ENCODE measurements around the gene CSTF1.

Gene CSTF1

DNA sequence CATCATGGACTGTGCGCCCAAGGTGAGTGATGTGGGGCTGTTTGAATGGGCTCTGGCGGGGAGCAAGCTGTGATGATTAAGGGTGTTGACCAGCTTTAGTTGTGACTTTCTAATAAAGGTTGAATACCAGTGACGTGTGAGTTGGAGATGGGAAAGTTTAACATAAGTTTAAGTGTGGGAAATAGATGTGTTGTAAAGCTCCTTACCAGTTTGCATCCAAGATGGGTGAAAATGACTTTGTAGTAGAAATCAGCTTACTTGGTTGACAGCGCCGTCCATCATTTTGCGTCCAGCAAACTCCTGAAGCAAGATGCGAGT lies 20.0 kb downstream of the CSTF1 start:
- Histone ChIP-seq H3K36me3 (ENCODE audit: insufficient read depth) (no peaks in the 10 kb centered on the region), H3K4me2 (no peak overlapping the region), H2AFZ (ENCODE audit: low read depth) (no peak overlapping the region), H3K4me1 (ENCODE audit: low read depth, poor library complexity, severe bottlenecking) (no peaks in the 10 kb centered on the region), H3K4me3 (IDR thresholded peaks at IDR 0.05; ENCODE audit: insufficient read depth, low read depth, low read length) (no peak overlapping the region), H4K20me1 (ENCODE audit: insufficient read depth) (no peaks in the 10 kb centered on the region), H3K27ac (no peak overlapping the region), H3K27me3 (ENCODE audit: insufficient read depth, low read depth) (no peaks in the 10 kb centered on the region), H3K9ac (no peak overlapping the region), H3K79me2 (ENCODE audit: insufficient read depth, low read depth) (no peaks in the 10 kb centered on the region)
- TF ChIP-seq, protein P1, sequence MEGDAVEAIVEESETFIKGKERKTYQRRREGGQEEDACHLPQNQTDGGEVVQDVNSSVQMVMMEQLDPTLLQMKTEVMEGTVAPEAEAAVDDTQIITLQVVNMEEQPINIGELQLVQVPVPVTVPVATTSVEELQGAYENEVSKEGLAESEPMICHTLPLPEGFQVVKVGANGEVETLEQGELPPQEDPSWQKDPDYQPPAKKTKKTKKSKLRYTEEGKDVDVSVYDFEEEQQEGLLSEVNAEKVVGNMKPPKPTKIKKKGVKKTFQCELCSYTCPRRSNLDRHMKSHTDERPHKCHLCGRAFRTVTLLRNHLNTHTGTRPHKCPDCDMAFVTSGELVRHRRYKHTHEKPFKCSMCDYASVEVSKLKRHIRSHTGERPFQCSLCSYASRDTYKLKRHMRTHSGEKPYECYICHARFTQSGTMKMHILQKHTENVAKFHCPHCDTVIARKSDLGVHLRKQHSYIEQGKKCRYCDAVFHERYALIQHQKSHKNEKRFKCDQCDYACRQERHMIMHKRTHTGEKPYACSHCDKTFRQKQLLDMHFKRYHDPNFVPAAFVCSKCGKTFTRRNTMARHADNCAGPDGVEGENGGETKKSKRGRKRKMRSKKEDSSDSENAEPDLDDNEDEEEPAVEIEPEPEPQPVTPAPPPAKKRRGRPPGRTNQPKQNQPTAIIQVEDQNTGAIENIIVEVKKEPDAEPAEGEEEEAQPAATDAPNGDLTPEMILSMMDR (conservative IDR thresholded peaks at IDR 0.05; ENCODE audit: low read depth, low read length): no peak

- no peaks in the 10 kb centered on the region for H3K36me3 ChIP-seq (ENCODE audit: insufficient read depth)
- no peaks in the 10 kb centered on the region for H3K79me2 ChIP-seq (ENCODE audit: insufficient read depth, low read depth)
- no peak overlapping the region for H3K4me2 ChIP-seq
Observed at GRCh38 chr20:56412949-56413348, 20.5 kb downstream of the CSTF1 start.

DNA sequence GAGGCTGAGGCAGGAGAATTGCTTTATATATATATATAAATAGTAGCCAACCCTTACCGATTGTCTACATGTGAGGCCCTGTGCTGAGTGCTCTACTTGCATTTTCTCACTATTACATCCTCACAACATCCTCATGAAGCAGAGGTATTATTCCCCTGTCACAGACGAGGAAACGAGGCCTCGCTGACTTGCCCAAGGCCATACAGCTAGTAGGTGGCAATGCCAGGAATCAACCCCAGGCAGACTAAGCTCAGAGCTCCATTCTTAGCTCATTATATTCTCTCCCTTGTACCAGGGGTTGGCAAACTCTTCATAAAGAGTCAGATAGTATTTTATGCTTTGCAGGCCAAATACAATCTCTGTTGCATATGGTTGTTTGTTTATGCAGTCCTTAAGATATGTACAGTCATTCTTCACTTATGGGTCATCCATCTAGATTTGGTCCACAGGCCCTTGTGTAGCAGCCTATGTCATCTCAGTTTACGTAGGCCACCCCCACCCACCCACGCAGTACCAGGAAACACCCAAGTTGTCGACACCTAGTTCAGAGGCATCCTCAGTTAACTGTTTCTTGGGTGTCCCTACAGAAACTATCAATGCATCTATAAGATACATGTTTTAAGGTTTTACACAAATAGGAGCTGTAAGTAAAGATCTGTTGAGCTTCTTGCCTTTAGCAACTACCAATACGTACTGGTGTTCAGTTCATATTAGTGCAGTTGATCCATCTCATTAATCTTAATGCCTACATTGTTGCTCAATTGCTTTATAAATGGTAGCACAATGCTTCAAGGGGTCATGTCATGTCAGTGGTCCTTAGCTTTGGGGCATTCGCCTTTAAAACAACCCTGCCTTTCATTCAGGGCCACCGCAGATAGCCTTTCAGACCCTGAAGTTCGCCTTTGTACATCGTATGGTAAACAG lies 22.7 kb downstream of the CSTF1 start:
- Histone ChIP-seq H3K27me3 (ENCODE audit: insufficient read depth, low read depth) (no peaks in the 10 kb centered on the region), H3K4me1 (ENCODE audit: low read depth, poor library complexity, severe bottlenecking) (no peaks in the 10 kb centered on the region), H4K20me1 (ENCODE audit: insufficient read depth) (no peaks in the 10 kb centered on the region), H3K9ac (no peak overlapping the region), H3K79me2 (ENCODE audit: insufficient read depth, low read depth) (no peaks in the 10 kb centered on the region), H3K27ac (no peak overlapping the region), H3K4me2 (no peak overlapping the region), H3K4me3 (IDR thresholded peaks at IDR 0.05; ENCODE audit: insufficient read depth, low read depth, low read length) (no peak overlapping the region), H2AFZ (ENCODE audit: low read depth) (no peak overlapping the region), H3K36me3 (ENCODE audit: insufficient read depth) (no peaks in the 10 kb centered on the region)
- TF ChIP-seq, protein P1 (conservative IDR thresholded peaks at IDR 0.05; ENCODE audit: low read depth, low read length): no peak

More at GRCh38 chr20:56412949-56413348, 20.5 kb downstream of the CSTF1 start:
- H4K20me1 ChIP-seq (ENCODE audit: insufficient read depth): no peaks in the 10 kb centered on the region
- TF ChIP-seq, protein P1 (conservative IDR thresholded peaks at IDR 0.05; ENCODE audit: low read depth, low read length): no peak
- H3K4me3 ChIP-seq (IDR thresholded peaks at IDR 0.05; ENCODE audit: insufficient read depth, low read depth, low read length): no peak overlapping the region
- H3K27me3 ChIP-seq (ENCODE audit: insufficient read depth, low read depth): no peaks in the 10 kb centered on the region
- no peak overlapping the region for H3K27ac ChIP-seq
- no peaks in the 10 kb centered on the region for H3K4me1 ChIP-seq (ENCODE audit: low read depth, poor library complexity, severe bottlenecking)
- no peak overlapping the region for H2AFZ ChIP-seq (ENCODE audit: low read depth)
- no peak overlapping the region for H3K9ac ChIP-seq

DNA sequence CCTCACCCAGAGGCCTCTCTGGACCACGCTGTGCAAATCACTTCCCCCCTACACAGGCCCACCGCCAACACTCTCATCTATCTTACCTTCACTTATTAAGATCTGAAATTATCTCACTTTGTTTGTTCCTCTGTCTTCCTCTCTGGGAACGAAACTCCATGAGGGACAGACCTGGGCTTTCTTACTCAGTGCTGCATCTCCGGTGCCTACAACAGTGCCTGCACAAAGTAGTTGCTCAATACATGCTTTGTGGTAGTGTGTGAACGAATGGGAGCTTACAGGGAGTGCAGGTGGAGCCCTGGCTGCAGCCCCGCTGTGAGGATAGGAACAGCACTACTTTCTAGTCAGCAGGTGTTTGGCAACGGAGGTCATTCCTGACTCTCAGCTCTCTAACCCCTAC lies 25.0 kb downstream of the CSTF1 start:
- H3K27ac ChIP-seq: no peak overlapping the region
- no peaks in the 10 kb centered on the region for H3K36me3 ChIP-seq (ENCODE audit: insufficient read depth)
- no peak overlapping the region for H3K9ac ChIP-seq
- no peaks in the 10 kb centered on the region for H3K4me1 ChIP-seq (ENCODE audit: low read depth, poor library complexity, severe bottlenecking)
- H3K4me2 ChIP-seq: no peak overlapping the region
- H3K79me2 ChIP-seq (ENCODE audit: insufficient read depth, low read depth): no peaks in the 10 kb centered on the region
- no peaks in the 10 kb centered on the region for H3K27me3 ChIP-seq (ENCODE audit: insufficient read depth, low read depth)
- no peaks in the 10 kb centered on the region for H4K20me1 ChIP-seq (ENCODE audit: insufficient read depth)
- no peak overlapping the region for H3K4me3 ChIP-seq (IDR thresholded peaks at IDR 0.05; ENCODE audit: insufficient read depth, low read depth, low read length)
- TF ChIP-seq, protein P1 (conservative IDR thresholded peaks at IDR 0.05; ENCODE audit: low read depth, low read length): no peak
- no peak overlapping the region for H2AFZ ChIP-seq (ENCODE audit: low read depth)
